HG02870 (cell line): ENCODE data around the gene RNF126.
A peak's percentile ranks its signal among the peaks of the same experiment; 100 is the strongest.
"Not testable (repeated sequence)": the region's sequence is repeated elsewhere in the genome, so short reads cannot be mapped to it uniquely, and the experiment has no call there.

Experiments used
- ATAC-seq: cut with Tn5 transposase; IDR thresholded peaks from one replicate; pipeline ENCODE4 v1.9.1; 2021; ENCODE audit warnings: mild to moderate bottlenecking, moderate library complexity; ENCODE audit not compliant: unreplicated experiment

Gene RNF126

GRCh38 chr19:662962-663681 lies at the start of gene RNF126:
TSS of gene RNF126 (minus strand) at chr19:663214. CDS start at chr19:663121, 93 bp downstream.
- peak; percentile 48 for ATAC-seq

DNA sequence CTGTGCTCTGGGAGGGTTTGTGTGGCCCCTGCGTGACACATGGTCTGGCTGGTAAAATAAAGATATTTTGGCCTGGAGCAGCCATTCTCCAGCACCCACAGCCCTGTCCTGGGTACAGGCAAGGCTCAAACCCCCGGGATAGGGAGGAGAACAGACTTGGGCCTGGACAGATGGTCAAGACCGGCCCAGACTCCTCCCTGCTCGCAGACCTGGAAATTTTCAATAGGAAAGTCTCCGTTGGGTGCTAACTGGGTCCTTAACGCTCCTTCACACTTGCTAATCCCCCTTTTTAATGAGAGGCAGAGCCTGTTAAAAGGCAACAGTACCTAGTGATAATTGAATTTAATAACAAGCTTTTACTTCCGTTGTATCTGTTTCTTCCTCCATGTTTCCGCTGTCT lies 48.2 kb upstream of the RNF126 start:
- no peak for ATAC-seq

- ATAC-seq, result no peak
Observed at GRCh38 chr19:710767-711166, 47.8 kb upstream of the RNF126 start.

DNA sequence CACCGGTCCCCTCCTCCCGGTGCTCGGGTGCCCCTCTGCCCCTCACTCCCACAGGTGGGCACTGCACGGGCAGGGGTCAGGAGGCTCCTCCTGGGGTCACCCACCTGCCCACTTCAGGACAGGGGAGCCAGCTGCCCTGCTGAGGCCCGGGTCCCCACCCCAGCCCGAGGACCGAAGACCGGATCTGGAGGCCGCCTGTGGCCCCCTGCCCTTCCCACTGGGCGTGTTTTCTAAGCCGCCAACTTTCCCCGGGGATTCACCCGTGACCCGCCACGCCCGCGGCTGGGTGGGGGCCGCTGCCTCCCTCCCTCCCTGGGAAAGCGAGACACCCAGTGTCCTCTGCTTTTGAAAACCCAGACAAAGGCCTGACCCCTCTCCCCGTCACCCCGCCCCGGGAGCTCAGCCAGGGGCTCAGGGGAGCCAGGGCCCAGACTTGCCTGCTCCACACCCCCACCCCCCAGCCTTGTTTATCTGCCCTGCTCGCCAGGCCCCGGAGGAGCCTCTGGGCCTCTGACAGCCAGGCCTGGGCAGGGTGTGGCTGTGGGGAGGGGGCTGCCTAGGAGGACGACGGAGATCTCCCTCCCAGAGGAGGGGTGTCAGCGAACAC lies 47.1 kb upstream of the RNF126 start:
- no peak for ATAC-seq

- ATAC-seq, result no peak
Observed at GRCh38 chr19:709196-709964, 46.4 kb upstream of the RNF126 start.

DNA sequence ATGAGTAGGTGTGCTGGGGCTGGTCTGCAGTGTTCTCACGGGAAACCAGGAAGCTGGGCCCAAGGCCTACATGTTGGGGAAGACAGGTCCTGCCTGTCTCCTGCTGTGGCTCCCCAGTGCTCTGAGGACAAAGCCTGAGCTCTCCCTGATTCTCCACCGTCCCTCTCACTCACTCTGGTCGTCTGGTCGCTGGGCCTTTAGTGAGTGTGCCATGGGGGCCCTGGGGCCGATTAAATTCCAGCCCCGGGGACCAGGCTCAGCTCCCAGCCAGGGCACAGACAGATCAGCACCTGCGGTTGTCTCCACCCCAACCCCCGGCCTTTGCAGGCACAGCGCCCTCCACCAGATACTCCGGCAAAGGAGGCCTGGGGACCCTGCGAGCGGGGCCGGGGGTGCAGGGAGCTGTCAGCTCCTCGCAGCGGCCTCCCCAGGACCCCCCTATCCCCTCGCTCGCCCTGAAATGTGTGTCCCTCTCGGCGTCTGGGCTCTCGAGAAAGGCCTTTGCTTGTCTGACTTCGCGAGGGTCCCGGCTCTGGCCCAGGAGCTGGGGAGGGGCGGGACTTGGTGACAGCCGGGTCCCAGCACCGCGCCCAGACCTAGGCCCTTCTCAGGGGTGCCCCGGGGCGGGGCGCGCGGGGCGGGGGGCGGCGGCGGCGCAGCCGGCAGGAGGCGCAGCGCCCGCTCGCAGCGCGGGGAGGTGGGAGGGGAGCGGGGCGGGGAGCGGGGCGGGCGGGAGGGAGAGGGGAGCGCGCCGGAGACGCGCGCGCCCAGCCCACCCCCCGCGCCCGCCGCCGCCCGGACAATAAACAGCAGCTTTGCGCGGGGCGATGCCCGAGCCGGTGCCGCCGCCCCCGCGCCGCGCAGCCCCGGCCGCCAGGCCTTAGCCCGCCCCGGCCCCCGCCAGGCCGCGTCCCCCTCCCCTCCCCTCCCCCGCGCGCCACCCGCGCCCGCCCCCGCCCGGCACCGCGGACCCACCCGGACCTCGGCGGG lies 45.4 kb upstream of the RNF126 start, which contains the start of gene PALM:
TSS of gene PALM (plus strand) at position 782 of the 990 bp plus-strand sequence. CDS start 212 bp downstream, outside the sequence.
- ATAC-seq, result no peak

- ATAC-seq, result no peak
Observed at GRCh38 chr19:704447-704741, 41.4 kb upstream of the RNF126 start.

DNA sequence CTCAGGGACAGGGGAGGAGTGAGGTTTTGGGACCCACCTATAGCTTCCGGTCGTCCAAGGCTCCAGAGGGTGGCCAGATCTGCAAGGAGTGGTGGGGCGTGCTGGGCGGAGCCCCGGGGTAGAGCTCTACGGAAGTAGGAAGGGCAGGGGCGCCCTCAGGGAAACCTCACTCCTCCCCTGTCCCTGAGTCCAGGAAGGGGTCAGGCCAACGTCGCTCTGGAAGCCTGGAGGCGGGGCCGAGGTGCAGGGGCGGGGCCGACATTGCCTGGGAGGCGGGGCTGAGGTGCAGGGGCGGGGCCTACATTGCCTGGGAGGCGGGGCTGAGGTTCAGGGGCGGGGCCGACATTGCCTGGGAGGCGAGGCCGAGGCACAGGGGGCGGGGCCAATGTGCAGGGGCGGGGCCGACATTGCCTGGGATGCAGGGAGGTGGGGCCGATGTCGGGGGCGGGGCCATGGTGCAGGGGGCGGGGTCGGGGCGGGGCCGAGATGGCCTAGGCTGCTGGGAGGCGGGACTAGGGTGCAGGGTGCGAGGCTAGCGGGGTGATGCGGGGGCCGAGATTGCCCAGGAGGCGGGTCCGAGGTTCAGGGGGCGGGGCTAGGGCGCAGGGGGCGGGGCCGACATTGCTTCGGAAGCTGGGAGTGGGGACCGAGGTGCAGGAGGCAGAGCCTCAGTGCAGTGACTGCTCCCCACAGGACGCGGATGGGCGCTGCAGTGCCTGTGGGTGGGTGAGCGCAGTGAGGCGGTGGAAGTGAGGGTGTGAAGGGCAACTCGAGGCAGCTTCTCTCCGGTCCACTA lies 40.8 kb upstream of the RNF126 start:
- no peak for ATAC-seq

DNA sequence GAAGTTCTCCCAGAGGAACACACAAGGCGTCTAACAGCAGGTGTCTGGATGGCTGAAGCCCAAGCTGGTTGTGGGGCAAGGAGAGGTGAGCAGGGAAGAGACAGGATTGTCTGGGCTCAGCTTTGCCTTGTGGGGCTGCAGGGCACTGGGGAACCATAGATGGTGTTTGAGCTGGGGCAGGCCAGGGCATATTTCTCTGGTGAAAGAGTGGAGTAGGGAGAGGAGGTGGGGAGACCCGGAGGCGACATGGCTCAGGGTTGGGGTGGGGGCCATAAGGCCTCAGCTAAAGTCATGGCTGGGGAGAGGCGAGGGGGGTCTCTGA lies 40.3 kb upstream of the RNF126 start:
- ATAC-seq, result no peak

GRCh38 chr19:702847-703246 lies 39.8 kb upstream of the RNF126 start:
- ATAC-seq, result not testable (repeated sequence)

DNA sequence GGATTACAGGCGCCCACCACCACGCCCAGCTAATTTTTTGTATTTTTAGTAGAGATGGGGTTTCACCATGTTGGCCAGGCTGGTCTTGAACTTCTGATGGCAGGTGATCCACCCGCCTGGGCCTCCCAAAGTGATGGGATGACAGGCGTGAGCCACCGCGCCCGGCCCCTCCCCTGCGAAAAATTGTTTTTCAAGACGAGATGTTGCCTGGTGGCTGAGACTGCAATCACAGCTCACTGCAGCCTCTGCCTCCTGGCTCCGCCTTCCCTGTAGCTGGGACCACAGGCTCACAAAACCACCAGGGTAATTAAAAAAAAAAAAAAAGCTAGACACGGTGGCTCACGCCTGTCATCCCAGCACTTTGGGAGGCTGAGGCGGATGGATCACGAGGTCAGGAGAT lies 36.9 kb upstream of the RNF126 start:
- ATAC-seq, result not testable (repeated sequence)

- not testable (repeated sequence) for ATAC-seq
Observed at GRCh38 chr19:698529-698928, 35.5 kb upstream of the RNF126 start.

DNA sequence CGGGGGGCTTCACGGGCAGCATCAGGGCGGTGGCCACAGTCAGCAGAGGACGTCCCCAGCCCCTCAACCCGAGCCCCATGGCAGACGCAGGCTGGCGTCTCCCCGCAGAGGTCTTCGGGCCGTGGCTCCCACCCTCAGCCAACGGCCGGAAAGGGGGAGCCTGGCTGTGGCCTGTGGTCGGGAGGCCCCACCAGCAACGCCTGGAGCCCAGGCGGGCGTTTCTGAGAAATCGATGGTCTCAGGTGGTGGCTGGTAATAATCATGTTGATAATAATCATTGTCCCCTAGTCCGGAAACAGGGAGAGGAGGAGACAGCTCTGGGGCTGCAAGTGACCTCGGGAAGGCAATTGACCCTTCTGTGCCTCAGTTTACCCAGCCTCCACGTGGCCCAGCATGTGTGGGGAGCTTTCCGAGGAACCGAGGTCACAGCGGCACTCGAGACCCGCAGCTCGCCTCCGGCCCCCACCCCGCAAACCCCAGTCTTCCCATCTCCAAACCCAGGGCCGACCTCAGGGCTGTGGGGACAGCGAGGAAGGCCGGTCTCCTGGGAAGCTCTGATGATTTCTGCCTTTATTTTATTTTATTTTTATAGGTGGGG lies 32.4 kb upstream of the RNF126 start, which contains the start of gene PRSS57:
TSS of gene PRSS57 (minus strand) at position 101 of the 598 bp plus-strand sequence. CDS start at position 79, 22 bp downstream.
- ATAC-seq, result no peak

DNA sequence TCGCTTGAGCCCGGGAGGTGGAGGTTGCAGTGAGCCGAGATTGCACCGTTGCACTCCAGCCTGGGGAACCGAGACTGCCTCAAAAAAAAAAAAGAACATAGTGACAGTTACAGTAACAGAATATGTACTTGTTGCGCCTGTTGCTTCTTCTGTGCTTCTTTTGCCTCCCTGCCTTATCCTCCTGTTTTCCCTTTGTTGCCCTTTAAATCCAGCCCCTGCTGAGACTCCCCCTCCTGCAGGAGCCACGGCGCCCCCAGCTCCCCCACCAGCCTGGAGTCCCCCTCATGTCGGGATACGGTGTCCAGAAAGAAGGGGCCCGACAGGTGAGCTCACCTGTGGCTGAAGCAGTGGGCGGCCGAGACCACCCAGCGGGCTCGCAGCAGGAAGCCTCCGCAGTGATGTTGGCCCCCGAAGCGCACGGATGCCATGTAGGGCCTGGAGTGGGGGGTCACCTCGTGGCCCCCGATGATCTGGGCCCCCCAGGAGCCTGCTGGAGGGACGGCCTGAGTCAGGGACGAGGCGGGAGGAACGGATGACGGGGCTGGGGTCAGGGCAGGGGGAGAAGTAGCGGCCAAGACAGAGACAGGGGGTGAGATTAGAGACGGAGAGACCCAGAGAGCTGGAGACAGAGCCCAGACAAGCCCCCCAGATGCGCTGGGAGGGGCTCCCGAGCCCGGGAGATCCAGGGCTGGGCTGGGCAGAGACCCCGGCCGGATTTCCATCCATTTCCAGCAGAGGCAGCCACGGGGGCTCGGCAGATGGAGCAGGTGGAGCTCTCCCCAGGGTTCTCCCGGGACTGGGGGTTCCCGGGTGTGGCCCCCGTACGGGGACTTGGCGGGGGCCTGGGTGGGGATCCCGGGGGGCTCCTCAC lies 31.7 kb upstream of the RNF126 start:
- no peak for ATAC-seq

- ATAC-seq, result no peak
Observed at GRCh38 chr19:690203-690602, 27.2 kb upstream of the RNF126 start.

GRCh38 chr19:688992-689391 lies 26.0 kb upstream of the RNF126 start:
- no peak for ATAC-seq

DNA sequence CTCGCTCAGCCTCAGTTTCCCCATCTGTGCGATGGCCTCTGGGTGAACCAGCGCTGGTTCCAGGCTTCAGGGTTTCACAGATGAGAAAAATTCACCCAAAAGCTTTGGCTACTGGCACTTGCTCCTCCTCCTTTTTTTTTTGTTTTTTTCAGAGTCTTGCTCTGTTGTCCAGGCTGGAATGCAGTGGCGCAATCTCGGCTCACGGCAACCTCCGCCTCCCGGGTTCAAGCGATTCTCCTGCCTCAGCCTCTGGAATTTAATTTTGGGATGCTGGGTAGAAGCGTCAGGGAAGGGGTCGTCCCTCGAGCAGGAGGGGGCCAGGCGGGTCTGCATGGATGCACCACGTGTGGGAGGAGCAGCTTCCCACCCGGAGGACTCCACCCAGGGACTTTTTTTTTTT lies 25.2 kb upstream of the RNF126 start:
- ATAC-seq, result no peak

DNA sequence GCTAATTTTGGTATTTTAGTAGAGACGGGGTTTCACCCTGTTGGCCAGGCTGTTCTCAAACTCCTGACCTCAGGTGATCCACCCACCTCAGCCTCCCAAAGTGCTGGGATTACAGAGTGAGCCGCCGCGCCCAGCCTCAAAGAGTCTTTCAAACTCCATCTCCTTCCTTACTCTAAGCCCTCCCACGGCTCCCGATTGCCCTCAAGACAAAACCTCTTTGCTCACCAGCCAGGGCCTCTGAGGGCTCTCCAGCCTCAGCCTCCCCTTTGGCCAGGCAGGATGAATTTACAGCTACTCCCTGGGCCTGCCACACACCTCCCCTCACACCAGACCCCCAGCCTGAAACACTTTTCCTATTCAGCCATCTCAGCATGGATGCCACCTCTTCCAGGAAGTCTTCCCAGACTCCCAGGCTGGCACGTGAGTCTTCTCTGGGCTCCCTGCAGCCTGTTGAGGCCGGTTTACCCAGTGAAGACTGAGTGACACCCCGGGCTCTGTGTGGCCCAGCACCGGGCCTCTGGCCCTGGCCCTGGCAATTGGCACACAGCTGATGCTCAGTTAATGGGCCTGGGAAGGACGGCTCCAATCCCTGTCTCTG lies 24.7 kb upstream of the RNF126 start:
- ATAC-seq, result no peak
